ENCODE results near the gene MYDGF.

DNA sequence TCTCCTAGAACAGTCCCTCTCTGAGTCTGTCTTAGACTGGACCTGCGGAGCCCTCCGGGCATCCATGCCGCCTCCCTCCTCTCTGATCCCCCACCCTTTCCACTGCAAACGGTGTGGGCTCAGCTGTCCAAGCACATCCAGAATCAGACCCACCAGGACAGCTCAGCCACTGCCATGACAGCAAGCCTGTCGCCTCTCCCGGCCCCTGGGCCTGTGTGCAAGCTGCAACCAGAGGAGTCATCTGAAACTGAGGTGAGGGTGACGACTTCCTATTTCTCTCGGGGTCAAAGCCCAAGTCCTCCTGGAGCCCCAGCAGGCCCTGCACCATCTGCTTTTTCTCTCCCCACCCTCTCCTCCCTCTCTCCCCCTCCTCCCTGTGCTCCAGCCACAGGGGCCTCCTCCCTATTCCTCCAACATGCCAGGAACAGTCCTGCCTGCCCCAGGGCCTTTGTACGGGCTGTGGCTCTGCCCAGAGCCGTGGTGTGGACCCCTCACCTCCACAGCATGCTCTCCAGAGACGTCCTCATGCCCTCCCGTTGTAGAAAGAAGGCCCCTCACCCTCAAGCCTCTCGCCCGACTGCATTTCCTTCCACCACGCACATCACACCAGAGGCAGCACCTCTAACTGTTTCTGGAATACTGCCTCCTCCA lies 23.5 kb upstream of the MYDGF start:
- TF ChIP-seq, protein P1, sequence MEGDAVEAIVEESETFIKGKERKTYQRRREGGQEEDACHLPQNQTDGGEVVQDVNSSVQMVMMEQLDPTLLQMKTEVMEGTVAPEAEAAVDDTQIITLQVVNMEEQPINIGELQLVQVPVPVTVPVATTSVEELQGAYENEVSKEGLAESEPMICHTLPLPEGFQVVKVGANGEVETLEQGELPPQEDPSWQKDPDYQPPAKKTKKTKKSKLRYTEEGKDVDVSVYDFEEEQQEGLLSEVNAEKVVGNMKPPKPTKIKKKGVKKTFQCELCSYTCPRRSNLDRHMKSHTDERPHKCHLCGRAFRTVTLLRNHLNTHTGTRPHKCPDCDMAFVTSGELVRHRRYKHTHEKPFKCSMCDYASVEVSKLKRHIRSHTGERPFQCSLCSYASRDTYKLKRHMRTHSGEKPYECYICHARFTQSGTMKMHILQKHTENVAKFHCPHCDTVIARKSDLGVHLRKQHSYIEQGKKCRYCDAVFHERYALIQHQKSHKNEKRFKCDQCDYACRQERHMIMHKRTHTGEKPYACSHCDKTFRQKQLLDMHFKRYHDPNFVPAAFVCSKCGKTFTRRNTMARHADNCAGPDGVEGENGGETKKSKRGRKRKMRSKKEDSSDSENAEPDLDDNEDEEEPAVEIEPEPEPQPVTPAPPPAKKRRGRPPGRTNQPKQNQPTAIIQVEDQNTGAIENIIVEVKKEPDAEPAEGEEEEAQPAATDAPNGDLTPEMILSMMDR (IDR thresholded peaks at IDR 0.05): no peak
- no peak for TF ChIP-seq POLR2A (IDR thresholded peaks at IDR 0.05)
